Hematopoietic multipotent progenitor cell treated with erythropoietin and hydrocortisone succinate and interleukin-3 and kit ligand, for 6 days (in vitro differentiated cells): ENCODE data around the gene PPP2R5B.

Source experiments
- DNase-seq: peaks from one replicate; pipeline ENCODE4 v3.0.0-alpha.2; 2015

PPP2R5B gene

DNA sequence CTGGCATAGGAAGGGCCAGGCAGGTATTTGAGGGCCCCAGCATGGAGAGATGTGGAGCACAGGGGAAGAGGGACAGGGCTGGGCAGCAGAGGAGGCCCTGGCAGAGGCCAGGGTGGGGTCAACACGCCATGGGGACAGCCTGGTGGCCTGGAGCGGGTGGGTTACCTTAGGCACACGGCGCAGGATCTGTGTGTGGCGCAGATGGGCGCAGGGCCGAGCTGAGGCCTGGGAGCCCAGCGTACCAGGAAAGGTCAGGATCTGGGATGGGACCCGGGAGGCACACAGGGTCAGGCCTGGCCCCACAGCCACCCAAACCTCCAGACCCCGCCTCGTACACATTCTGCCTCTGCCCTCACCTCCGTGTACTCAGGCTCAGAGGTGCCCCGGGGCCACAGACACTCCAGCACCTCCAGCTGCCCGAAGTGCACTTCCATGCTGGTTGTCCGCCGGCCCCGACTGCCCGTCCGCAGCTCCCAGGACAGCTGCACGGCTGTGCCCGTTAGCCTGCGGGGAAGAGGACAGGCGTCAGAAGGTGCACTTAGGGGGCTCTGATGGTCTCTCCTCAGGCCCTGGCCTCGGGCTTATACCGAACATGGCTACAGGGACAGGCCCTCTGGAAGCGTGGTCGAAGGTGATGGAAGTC lies 13.9 kb upstream of the PPP2R5B start:
- DNase-seq: no peak

DNA sequence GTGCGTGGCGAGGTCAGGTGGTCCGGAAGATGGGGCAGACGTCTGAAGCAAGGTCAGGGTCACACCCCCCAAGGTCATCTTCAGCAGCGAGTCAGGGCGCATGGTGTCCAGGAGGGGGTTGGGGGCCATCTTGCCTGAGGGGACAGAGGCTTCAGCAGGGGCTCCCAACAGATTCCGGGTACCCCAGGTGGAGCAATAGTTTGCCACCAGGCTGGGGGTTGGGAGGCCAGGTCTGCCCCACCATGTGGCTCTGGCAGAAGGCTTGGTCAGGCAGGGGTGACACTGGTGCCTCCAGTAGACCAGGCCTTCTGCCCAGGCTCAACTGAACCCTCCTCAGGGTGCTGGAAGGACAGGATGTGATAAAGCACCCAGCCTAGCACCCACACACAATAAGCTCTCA lies 13.3 kb upstream of the PPP2R5B start:
- no peak for DNase-seq

DNA sequence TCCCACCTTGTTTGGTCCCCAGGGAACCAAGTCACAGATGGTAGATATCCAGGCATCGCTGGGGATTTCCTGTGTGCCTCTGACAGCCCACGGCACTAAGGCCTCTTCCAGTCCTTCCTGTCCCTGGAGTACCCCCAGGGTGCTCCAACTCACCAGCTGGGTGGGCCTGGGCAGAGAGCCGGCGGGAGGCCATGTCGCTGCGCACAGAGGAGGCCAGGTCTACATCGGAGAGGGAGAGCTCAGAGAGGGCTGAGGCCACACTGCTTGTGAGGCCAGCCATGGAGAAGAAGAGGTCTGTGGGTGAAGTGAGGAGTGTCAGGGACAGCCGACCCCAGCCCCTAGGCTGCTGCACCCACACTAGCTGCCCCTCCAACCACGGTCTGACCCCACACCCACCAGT lies 12.8 kb upstream of the PPP2R5B start:
- no peak for DNase-seq

DNA sequence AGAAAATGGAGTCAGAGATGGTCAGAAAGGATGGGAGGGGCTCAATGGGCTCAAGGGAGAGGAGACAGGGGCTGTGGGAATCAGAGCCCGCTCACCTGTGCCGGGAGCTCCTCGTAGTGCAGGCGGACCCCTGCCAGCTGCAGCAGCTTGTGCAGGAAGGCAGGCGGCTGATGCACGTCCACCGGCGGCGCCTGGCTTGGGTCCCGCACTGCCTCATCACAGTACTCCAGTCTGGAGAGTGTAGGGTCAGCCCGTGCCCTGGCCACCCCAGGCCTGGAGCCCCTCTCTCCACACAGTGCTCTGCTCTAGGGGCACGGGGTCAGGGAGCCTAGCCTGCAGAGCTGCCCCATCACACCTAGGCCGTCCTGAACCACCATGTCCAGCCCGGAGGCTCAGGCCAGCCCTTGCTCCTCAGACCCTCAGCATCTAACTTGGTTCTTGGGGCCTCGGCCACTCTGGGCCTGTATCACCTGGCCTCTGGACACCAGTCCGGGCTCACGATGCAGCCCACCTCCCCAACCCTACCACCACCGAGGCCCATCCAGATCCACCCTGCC lies 11.2 kb upstream of the PPP2R5B start:
- no peak for DNase-seq

DNA sequence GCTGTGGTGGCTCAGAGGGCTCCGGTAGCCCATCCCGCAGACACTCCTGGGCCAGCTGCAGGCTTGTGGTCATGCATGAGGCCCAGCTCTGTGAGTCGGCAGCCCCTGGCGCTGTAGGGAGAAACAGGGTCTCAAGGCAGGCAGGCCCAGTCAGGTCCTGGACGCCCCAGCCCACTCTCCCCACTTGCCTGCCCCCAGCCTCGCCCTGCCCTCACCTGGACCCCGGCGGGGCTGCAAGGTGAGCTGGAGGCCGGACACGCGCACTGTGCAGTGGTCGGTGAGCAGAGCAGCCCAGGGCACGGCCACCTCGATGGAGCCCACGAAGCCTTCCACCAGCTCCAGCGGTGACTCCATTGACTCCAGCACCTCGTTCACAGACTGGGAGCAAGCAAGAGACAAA lies 10.4 kb upstream of the PPP2R5B start:
- no peak for DNase-seq

DNA sequence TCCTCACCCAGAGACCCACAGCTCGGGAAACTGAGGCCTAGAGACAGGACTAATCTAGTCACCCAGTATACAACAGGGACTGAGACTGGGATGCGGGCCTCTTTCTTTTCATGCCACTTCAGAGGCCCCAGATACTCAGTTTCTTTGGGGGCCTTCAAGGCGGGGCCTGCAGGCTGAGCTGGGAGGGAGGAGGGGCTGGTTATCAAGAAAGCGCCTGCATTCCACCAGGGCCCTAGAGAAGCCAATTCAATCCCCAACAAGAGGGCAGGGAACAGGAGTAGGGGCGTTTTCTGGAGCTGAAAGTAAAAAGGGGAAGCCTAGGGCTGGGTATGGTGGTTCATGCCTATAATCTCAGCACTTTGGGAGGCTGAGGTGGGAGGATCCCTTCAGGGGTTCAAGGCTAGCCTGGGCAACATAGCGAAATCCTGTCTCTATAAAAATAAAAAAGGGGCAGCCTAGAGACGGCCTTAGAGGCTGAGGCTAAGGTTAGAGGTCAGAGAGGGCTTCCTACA lies 9.1 kb upstream of the PPP2R5B start:
- DNase-seq: peak; percentile 60

DNA sequence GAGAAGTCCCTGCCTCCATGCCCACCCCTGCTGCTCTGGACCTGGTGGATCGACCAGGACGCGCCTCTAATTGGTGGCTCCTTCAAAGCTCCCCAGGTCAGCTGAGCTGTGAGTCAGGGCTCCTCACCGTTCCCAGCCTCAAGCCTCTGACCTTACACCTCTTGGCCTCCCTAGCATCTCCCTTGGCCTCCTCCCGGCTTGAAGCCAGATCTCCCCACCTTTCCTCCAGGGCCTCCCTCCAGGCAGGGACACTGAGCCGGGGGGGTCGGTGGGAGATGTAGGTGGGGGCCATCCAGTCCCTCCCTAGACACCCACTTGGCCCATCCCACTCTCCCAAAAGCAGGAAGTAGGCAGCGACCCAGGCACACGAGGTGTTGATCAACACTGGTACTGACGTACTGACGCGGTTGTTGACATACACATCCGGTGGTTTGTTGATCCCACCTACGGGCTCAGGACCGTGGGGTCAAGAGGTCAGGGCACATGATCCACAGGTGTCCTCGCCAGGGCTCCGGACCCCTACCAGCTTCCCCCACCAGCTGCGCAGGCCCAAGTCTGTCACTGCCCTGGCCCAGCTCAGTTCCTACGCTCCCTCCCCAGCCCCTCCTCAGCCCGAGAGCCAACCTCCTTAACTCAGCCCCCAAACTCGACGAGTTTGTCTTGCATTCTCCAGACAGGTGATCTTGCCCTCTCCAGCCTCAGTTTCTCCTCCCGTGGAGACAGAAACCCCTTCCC lies 8.3 kb upstream of the PPP2R5B start:
- peak; percentile 64 for DNase-seq

DNA sequence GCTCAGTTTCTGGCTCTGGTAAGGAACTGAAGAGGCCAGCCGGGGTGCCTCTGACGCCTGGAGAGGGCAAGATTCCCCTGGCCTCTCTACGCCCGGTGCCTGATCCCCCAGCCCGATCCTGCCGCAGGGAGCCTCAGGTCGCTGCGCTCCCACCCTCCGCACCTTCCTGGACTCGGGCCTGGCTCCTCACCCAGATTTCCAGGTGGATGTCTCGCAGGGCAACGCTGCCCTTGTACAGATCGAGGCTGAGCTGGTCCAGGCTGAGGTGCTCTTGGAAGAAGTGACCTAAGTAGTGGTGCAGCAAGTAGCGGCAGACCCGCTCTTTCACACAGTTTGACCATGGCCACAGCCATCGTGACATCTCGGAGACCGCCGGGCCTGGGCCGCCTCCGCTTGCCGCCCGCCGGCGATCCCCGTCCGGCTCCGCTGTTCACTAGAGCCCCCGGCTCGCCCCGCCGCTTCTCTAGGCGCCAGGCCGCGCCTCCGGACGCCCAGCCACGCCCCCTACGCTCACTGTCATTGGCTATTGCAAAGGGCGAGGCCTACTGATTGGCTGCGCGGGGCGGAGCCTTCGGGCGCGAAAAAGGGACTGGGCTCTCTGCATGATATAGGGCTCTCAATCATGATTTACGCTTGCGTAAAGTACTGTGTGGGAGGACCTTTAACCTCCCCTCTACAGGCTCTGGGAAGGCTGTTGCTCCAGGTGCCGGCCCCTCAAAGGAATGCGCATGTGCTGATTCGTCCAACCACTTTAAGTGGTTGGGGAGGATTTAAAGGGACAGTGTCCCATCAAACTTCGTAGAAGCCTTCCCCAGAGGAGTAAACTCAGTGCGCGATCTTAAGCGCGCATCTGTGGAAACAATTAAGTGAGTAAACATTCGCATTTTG lies 7.5 kb upstream of the PPP2R5B start, which contains the start of gene ATG2A:
ATG2A (minus strand) TSS at position 435 of the 888 bp plus-strand sequence; CDS start at position 361, 74 bp downstream.
- peak; percentile 100 for DNase-seq

DNA sequence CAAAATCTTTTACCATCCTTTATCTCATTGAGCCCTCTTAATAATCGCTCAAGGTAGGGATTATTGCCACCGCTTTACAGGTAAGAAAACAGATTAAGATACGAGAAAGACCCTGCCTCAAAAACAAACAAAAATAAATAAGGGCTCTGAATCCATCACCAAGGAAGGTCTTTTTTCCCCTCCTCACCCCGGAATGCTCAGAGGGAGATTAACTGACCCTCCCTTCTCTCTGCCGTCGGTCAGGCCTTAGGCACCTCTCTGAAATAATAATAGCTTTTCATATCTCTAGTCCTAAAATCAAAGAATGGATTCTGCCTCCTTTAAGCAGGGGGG lies 6.9 kb upstream of the PPP2R5B start:
- no peak for DNase-seq

DNA sequence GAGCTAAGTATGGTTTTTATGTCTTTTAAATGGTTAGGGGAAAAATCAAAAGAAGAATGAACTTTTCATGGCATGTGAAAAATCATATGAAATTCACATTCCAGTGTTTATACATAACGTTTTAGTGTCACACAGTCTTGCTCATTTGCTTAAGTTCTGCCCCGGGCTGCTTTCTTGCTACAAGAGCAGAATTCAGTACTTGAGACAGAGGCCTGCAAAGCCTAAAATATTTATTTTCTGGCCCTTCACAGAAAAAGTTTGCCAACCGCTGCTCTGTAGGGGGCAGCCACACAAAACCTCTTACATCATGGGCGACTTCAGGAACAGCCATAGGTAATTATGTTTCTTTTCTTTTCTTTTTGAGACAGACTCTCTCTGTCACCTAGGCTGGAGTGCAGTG lies 6.5 kb upstream of the PPP2R5B start:
- peak; percentile 78 for DNase-seq

DNA sequence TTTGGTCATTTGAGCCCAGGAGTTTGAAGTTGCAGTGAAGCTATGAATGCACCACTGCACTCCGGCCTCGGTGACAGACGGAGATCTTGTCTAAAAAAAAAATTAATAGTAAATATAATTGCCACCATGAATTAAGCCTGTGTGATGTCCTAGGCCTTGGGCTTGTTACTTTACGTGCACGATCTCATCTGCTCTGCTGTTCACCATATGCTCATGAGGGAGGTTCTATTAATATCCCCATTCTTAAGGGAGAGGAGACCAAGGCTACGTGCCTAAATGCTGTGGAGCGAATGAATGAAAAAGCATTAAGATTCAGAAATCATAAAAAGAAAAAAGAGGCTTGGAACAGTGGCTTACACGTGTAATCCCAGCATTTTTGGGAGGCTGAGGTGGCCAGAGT lies 4.9 kb upstream of the PPP2R5B start:
- no peak for DNase-seq

DNA sequence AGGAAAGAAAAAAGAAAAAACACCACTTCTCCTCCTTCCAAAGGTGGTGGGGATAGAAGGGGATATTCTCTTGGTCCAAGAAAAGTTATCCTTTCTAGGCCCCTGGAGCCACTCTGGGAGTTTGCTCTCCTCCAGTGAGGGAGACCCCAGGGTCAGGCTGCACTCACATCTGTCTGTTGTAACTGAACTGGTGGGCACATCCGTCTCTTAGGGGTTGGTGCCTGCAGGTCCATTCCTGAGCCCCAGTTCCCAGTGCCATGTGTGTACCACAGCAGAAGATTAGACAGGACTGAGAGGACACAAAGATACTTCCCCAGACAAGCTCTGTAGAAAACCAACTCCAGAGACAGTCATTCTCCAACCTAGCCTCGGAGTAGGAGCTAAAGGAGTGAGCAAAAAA lies 4.4 kb upstream of the PPP2R5B start:
- no peak for DNase-seq

DNA sequence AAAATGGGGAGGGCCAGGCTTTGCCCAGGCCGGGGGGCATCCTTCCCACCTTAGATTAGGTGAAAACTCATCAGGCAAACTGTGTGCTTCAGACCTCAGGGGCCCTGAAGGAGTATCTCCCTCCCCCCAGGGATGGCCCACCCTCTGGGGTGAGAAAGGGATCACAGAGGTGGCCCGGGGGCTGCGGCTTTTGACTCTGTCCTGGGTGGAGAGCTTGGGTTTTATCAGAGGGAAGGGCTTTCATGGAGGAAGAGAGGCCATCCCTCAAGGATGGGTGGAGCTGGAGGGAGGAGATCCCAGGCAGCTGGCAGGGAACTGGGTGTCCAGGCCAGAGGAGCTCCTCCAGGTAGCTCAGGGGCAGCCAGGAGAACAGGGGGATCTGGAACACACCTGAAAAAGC lies 3.1 kb upstream of the PPP2R5B start:
- no peak for DNase-seq

DNA sequence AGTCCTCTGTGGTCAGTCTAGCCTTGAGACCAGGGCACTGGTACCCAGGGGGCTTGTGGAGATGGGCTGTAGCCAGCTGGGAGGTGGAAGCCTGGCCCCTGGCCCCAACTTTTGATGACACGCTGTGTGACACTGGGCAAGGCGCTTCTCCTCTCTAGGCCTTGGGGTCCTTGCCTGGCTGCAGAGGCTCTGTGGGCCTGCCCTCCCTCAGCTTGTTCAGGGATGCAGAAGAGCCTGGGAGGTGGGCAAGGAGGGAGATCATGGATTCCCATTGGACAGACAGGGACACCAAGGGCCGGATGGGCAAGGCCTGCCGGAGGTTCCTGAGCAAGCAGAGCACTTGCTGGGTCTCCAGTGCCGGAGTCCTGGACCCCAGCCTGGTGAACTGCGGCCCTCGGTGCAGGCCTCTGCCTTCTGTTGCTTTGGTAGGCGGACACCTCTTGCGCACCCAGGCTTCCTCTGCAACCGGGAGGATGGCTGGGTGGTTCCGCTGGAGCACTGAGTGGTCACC lies 1.3 kb upstream of the PPP2R5B start:
- DNase-seq: no peak

DNA sequence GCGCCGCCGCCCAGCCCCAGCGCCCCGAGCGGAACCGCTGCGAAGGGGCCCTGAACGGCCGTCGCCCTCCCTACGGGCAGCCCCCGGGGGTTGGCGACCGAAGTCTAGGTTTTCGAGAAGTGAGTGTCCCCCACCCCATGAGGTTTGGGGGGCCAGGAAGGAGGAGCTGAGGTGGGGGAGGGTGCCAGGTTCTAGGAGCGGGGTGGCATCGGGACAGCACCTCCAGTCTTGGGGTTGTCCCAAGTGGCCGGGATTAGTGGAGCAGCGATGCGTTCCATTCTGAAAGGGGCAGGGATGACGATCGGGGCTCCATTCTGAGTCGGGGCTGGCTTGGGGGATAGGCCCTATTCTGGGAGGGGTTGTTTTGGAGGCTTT lies 408 bp downstream of the PPP2R5B start:
- peak; percentile 39 for DNase-seq

DNA sequence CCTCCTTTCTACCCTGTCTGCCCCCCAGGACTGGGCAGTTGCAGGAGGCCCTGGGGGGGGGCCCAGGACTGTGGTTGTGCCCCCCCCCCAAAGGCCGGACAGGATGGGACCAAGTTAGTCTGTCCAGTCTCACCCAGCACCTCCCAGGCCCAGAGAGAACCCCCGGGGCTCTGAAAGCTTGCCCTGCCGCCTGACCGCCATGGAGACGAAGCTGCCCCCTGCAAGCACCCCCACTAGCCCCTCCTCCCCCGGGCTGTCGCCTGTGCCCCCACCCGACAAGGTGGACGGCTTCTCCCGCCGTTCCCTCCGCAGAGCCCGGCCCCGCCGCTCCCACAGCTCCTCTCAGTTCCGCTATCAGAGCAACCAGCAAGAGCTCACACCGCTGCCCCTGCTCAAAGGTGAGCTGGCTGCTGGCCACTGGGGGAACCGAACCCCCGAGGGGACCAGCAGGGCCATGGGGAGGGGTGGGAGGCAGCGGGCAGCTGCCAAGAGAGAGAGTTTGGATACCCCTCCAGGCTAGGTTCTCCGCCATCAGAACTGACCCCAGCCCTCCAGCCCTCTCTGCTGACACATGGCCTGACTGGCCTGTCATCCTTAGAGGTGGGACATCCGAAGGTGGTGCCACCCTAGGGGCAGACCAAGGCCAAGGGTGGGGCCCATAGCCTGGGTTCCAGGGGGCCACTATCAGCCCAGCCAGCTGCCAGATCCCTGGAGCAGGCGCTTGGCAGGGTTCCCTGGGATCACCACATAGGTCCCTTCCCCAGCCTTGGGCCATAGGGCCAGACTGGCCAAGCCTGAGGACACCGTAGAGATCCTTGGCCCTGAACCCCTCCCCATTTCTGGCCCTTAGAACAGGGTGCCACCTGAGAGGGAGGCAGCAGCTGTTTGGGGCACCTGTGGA lies 1.3 kb downstream of the PPP2R5B start:
- peak; percentile 81 for DNase-seq

DNA sequence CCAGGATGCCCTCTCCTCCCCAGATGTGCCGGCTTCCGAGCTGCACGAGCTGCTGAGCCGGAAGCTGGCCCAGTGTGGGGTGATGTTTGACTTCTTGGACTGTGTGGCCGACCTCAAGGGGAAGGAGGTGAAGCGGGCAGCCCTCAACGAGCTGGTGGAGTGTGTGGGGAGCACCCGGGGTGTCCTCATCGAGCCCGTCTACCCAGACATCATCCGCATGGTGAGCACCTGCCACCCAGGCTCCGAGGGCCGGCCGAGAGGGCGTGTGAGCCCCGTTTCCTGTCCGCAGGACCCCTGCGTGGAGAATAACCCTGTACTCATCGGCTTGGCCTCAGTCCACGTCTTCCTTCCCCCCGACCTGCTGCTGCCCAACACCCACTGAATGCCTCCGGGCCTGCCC lies 2.2 kb downstream of the PPP2R5B start:
- DNase-seq: no peak

DNA sequence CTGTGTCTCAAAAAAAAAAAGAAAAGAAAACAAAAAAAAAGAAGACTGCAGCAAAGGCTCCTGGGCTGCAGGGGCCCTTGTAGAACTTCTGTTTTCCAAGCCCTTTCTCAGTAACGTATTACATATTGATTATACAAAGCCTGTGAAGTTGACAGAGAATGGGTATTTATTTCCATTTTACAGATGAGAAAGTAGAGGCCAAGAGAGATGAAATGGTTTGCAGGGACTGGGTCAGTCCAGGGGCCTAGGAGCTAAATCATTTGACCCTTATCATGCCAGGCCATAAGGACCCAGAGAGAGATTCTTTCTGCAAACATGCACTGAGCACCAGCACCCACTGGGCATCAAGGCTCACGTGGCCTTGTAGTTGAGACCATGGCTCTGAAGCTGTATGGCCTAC lies 4.5 kb downstream of the PPP2R5B start:
- DNase-seq: no peak

DNA sequence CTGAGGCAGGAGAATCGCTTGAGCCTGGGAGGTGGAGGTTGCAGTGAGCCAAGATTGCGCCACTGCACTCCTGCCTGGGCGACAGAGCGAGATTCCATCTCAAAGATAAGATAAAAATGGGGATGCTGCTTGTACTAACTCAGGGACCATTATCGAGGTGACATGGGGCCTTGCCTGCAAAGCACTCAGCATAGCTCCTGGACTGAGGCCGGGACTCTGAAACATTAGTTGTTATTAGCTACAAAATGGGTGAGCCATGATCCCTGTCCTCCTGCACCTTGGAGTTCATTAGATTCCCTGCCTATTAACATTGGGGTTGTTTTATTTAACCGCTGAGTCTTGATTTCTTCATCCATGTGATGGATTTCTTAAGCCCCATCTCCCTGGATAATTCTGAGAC lies 5.1 kb downstream of the PPP2R5B start:
- DNase-seq: no peak

DNA sequence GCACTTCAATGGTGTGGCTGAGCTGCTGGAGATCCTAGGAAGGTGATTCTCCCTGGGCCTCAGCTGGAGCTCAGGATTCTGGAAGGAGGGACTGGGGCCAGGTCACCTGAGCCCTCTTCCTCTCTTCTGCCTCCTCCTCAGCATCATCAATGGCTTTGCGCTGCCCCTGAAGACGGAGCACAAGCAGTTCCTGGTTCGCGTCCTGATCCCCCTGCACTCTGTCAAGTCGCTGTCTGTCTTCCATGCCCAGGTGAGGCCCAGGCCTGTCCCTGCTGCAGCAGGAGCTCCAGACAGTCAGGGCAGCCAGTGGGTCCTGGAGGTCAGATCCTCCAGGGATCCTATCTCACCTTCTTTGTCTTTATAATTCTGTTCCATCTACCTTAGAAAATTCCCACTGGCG lies 5.9 kb downstream of the PPP2R5B start:
- DNase-seq: no peak

DNA sequence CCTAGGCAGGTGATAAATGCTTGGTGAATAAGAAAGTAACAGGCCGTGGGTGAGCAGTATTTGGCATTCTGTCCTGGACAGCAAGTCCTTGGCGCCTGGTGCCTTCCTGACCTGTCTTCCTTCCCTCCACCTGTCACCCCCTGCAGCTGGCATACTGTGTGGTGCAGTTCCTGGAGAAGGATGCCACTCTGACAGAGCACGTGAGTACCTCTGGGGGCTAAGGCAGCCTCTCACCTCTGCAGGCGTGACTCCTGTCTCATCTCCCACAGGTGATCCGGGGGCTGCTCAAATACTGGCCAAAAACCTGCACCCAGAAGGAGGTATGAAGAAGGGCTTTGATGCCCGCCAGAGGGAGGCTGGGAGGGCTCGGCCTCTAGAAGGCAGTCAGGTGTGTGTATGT lies 6.8 kb downstream of the PPP2R5B start:
- no peak for DNase-seq

DNA sequence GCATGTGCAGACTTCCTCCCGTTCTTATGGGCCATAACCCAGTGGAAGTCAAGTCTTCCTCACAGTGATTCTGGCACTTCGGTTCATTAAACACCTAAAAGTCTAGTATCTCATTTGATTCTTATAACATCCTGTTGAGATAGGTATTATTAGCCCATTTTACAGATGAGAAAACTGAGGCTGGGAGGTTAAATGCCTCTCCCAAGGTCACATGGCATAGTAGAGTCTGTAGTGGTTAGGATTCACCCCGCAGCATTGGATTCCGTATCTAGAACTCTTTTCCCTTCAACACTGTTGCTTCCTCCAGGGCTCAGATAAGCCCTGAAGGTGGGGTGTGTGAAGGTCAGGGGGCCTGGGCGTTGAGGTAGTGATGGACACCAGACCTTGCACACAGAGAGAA lies 7.8 kb downstream of the PPP2R5B start:
- DNase-seq: no peak
